RCC 7860 (cell line): ENCODE data around the gene FREM2.
A peak's percentile ranks its signal among the peaks of the same experiment; 100 is the strongest.

Source experiments
- DNase-seq: peaks from one replicate; pipeline ENCODE4 v3.0.0-alpha.2; 2015; ENCODE audit warnings: low spot score
- FAIRE-seq: peaks from 2 replicates; lab custom pipeline; 2012; peaks lifted over from hg19 to GRCh38; lab: Jason Lieb, UNC

Gene FREM2, protein sequence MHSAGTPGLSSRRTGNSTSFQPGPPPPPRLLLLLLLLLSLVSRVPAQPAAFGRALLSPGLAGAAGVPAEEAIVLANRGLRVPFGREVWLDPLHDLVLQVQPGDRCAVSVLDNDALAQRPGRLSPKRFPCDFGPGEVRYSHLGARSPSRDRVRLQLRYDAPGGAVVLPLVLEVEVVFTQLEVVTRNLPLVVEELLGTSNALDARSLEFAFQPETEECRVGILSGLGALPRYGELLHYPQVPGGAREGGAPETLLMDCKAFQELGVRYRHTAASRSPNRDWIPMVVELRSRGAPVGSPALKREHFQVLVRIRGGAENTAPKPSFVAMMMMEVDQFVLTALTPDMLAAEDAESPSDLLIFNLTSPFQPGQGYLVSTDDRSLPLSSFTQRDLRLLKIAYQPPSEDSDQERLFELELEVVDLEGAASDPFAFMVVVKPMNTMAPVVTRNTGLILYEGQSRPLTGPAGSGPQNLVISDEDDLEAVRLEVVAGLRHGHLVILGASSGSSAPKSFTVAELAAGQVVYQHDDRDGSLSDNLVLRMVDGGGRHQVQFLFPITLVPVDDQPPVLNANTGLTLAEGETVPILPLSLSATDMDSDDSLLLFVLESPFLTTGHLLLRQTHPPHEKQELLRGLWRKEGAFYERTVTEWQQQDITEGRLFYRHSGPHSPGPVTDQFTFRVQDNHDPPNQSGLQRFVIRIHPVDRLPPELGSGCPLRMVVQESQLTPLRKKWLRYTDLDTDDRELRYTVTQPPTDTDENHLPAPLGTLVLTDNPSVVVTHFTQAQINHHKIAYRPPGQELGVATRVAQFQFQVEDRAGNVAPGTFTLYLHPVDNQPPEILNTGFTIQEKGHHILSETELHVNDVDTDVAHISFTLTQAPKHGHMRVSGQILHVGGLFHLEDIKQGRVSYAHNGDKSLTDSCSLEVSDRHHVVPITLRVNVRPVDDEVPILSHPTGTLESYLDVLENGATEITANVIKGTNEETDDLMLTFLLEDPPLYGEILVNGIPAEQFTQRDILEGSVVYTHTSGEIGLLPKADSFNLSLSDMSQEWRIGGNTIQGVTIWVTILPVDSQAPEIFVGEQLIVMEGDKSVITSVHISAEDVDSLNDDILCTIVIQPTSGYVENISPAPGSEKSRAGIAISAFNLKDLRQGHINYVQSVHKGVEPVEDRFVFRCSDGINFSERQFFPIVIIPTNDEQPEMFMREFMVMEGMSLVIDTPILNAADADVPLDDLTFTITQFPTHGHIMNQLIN (N-terminal part only)

DNA sequence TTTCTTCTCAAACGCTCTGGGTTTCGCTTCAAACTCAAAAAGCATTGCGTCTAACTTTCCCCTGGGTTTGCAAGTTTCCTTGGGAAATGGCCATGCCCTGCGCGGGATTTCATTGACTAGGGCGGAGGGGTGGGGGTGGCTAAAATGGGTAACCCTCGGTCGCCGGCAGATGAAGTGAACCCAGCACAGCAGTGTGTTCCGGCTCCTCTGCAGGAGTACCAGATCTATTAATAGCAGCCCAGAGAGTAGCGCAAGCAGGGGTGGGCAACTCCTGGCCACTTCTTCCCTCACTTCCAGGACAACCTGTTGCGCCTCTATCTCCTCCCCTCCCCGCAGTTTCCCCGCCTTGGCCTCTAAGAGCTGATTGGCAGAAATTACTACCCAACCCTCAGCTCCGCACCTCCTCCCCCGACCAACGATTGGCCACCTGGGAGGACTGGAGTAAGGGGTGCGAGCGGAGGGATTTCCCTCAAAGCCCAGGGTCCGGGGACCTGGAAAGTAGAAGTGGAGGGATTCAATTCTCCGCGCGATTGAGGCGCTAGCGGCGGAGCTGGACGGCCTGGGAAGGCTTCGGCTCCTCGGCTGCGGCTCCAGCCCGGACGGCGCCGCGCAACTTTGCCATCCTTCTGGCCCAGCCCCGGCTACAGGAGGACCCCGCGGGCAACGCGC, at the start of gene FREM2:
Gene FREM2, plus strand, starts transcription at position 501 of the 669 bp plus-strand sequence. CDS start 268 bp downstream, outside the sequence.
- FAIRE-seq, result no peak

DNA sequence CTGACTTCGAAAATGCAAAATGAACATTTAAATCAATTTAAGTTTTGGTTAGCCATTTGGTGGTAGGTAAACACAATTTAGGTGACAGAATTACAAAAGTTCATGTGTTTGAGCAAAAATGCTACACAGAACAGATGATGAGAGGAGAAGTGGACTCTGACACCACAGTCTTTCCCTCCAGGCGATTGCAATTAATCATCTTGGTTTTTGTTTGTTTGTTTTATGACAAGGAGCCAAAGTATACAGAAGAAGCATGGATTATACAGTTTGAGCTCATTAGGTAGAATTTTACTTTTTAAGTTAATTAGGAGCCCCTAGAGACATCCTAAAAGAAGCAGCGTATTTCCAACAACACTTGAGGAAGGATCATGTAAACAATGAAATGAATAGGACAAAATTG, 49.3 kb upstream of the FREM2 start:
- FAIRE-seq (no peak), DNase-seq (no peak)

More for the DNA sequence above, at the start of gene FREM2:
- DNase-seq, result peak; percentile 7

DNA sequence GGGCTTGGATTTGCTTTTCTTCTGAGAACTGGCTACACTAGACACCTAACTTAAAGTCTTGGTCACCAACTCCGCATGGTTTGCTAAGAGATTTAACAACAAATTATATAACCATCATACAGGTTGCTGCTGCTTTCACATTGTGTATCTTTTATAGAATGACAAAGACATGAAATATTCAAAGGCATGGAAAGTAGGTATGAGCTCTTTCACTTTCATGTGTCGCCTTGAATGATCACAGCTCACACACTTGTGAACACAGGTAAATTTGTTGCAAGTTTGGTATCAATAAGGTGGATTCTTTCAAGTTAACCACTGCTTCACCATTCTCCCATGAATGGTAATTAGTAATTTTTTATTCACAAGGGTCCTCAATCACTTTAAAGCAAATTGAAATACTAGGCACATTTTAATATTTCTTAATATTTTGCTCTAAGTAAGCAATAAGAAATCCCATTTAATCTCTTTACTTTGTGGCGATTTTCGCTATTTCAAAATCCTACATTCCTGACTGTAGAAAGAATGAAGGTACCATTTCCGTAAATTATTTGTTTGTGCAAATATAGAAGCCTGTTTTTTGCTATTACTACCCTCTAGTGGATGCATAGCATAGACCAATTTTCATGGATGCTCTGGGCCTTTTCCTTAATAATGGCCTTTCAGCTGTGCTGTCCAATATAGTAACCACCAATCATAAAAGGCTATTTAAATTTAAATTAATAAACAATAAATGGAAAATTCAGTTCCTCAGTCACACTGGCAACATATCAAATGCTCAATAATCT, 45.5 kb upstream of the FREM2 start:
- no peak for FAIRE-seq
- no peak for DNase-seq

DNA sequence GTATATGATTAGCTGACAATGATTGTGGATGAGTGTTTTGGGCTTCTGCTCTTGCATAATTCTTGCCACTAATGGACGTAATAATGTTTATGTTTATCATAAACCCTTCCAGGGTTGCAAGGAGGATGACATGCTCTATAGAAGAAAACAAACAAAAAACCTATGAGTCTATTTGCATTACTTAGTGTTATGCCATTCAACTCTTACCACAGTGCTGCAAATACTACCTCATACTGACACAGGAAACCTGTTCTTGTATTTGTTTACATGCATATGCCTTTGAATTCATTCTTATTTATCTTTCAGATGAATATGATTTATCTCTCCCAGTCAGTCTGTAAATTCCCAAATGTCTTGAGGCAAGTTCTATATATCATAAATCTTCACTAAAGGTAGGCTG, 39.6 kb upstream of the FREM2 start:
- FAIRE-seq (no peak), DNase-seq (no peak)

DNA sequence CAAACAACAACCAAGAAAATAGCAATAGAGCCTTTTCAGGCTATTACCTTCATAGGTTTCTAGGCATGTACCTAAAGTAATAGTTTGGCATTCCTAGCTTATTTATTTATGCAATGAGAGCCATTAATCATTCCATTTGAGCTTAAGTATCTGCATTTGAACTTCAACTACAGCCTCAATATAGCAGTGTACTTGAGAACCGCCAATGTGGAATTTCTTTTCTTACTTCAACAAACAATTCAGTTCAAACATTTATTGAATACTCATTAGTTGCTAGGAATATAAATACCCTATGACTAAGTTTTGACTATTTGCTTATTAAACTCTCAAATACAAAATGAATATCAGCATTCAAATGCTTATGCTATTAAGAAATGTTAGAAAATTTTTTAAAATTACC, 38.0 kb upstream of the FREM2 start:
- no peak for FAIRE-seq

DNA sequence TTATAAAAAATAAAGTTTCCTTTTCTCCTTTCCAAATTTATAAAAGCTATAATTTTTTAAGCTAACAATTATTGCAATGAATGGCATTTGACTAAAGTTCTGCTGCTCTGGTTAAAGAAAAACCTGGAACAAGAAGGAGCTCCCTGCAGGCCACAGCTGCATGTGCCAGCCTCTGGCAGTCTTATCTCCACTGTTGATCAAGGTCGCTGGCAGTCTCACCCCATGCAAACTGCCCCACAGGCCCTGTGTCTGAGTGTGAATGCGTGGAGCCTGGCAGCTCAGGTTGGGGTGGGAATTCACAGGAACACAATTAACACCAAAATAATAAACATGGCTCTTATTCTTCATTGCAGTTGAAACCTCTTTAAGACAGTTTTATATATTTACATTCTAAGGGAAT, 30.2 kb upstream of the FREM2 start:
- DNase-seq (no peak), FAIRE-seq (no peak)

More for the DNA sequence above, 38.0 kb upstream of the FREM2 start:
- DNase-seq, result no peak

DNA sequence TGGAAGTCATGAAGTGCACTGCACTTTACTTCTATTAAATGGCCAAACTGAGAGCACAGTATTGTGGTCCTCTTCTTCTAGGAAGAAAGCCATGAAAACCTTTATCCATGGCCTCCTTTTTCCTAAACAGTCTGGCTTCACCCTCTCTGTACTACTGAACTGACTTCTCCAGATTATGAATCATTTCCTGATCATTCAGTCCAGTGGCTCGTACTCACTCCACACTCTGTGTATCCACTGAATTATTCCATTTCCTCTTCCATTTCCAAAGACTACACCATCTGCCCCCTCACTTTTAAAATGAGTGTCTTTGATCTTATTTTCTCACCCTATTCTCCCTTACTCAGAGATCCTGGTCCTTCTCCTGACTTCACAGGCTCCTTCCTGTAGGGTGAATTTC, 29.7 kb upstream of the FREM2 start:
- FAIRE-seq (peak; percentile 43), DNase-seq (peak; percentile 24)

DNA sequence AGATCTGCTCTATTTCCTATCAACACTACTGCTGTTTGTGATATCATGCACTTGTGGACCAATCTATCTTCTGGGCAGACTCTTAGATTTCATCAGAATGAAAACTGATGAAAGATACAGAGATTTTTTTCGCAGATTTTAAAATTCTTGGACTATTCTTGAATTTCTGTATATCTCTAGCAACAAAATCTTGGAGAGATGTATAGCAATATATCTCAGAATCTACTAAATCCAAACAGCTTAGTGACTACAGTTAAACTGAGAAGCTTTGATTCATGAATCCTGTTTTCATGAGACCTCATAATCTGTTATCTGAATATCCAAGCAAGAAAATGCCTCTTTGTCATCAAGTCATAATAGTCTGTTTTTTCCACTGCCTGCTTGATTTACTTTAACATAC, 28.0 kb upstream of the FREM2 start:
- DNase-seq, result no peak
- no peak for FAIRE-seq

DNA sequence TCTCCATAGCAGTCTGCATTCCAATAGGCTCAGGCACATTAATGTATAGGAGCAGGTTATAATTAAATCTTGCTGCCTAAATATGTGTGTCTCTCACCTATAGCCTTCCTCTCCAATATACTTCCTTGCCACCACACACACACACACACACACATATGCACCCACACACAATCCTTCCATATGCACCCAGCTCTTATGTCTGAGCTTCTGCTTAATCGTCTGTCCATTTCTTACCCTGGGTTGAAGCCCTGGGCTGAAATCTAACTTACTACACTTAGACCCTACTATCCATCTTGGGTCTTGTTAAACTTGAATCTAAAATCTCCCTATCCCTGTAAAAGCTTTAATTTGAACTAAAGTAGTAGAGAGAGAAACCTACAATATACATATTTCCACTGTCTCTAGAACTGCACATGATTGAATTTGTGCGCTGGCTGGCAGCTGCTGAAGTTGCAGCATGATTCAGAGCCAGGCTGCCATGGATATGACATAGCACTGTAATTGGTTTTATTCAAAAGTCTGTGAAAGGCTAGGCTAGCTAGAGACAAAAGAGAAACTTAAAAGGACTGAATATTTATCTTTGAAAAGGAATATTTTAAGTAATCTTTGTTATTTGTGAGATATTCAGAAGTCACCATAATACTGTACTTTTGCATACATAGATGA, 25.7 kb upstream of the FREM2 start:
- FAIRE-seq (no peak), DNase-seq (no peak)

DNA sequence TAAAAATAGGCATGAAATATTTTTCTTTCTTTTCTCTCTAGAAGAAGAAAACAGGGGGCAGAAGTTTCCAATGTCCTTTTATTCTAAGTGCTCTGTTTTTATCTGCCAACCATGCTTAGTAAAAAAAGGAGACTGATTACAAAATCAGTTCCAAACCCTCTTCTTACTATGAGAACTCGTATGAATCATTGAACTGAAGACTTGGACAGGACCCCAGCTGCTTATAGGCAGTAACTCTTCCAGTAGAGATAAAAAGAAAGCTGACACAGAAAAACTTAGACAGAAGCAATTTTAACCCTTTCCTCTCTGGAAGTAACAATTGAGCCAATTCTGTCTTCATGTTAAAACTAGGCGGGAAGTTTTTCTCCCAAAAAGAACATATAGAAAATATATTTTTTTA, 24.5 kb upstream of the FREM2 start:
- peak; percentile 58 for FAIRE-seq

DNA sequence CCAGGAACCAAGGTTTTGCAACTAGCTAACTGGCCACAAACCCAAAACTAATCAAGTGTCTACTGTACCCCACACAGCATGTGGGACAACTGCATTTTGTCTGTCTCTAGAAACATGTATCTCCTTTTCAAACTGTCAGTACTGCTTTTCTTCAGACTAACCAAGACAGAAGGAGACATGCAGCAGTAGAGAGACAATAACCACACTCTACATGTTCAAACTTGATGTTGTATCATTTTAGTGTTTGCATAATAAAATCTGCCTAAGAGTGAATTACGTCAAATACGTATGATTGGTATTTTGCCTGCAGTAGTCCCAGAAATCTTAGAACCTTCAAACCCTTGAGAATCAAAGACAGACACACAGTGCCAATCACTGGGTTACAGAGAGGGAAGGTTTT, 22.0 kb upstream of the FREM2 start:
- FAIRE-seq, result no peak

More for the DNA sequence above, 24.5 kb upstream of the FREM2 start:
- no peak for DNase-seq

DNA sequence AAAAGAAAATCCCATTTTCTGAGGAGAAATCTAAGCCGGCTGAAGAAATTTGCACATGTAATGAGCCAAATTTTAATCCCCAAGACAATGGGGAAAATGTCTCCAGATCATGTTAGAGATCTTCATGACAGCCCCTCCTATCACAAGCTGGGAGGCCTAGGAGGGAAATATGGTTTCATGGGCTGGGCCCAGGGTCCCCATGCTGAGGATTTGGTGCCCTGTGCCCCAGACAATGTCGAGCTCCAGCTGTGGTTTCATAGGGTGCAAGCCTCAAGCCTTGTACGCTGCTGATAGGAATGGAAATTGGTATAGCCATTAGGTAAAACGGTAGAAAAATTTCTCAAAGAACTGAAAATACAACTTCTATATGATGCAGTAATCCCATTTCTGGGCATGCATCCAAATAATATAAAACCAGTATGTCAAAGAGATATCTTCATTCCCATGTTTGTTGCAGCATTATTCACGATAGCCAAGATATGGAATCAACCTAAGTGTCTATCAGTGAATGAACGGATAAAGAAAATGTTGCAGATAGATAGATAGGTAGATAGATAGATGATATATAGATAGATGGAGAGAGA, 19.3 kb upstream of the FREM2 start:
- DNase-seq, result no peak
- no peak for FAIRE-seq

More for the DNA sequence above, 22.0 kb upstream of the FREM2 start:
- no peak for DNase-seq

DNA sequence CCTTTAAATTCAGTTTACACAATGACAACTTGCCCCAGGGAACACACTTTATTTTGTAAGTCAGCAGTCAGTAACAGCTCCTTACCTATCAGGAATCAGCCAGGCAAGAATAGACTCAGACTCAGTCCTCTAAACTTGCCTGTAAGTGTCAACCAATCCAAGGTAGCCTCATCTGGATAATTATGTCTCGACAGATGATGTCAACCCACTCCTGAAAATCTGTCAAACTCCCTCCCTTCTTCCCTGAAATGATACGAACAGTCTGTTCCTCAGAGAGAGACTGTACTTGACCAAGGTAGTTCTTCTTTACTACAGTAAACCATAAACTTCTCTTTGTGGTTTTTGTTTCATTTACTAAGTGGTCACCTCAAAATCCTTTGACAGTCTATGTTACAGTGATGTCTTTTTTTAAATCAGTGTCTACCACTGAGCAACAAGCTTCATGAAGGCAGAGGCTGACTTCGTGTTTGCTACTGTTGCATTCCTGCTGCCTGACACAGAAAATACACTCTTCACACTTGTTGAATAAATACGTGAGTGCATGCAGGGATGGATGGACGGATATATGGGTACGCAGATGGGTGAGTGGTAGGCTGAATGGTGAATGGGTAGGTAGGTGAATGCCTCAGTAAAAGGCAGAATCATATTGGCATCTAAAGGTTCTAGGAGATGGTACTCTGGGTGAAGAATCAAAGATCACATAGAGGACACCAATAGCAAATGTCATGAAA, 17.5 kb upstream of the FREM2 start:
- no peak for FAIRE-seq
- DNase-seq, result no peak

DNA sequence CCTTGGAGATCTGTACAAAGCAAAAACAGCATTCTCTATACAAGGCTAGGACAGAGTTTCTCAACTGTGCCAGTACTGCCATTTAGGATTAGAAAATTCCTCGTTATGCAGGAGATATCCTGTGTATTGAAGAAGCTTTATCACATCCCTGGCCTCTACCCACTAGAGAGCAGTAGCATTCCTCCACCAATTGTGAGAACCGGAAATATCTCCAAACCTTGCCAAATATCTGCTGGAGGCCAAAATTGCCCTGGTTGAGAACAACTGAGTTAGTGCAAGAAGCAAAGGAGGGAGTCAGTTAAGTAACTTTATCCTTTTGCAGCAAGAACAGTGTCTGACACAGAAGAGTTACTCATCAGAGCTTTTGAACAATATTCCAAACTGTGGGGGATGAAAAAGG, 16.2 kb upstream of the FREM2 start:
- FAIRE-seq (no peak), DNase-seq (no peak)

DNA sequence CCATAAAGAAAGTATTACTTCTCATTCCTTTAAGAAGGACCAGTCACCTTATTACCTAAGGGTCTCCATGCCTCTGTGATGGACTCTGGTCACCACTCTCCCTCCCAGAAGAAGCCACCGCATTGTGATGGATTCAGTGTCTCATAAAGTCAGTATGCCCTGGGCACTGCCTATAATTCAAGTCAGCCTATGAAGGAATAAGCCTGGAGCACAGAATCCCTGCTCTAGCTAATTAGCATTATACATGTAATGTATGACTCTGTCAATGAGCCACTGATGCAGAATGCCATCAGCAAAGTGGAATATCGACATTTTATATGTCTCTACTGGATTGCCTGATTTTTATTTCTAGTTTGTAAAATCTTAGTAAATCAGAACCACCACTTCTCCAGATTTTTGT, 14.9 kb upstream of the FREM2 start:
- DNase-seq, result no peak
- FAIRE-seq, result no peak

DNA sequence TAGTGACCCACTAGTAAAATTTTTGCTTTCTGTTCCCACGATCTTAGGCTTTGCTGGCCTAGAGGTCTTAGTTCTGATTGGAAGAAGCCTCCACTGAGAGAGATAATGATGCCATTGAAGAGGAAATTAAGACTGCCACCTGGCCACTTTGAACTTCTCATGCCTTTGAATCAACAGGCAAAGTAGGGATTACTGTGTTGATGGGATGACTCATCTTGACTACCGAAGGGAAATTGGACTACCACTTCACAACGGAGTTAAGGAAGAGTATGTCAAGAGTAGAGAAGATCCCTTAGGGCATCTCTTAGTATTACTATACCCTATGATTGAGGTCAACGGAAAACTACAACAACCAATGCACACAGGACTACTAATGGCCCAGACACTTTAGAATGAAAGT, 12.7 kb upstream of the FREM2 start:
- DNase-seq, result no peak
- no peak for FAIRE-seq

DNA sequence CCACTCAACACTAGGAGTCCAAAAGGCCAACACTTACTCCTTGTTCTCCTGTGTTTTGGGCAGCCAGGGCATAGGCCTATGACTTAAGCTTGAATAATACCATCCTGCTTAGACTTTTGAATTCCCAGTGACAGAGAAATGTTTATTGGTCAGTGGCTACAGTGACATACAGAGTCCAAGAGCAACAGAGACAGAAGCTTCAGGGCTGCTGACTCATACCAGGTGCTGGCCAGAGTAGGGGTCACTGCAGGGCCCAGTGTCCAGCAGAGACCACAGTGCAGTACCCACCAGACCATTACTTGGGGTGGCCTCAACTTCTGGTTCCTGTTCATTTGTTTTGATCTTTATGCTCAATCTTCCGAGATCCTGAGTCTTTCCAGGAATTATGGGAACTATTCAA, 6.0 kb upstream of the FREM2 start:
- DNase-seq (no peak), FAIRE-seq (no peak)

DNA sequence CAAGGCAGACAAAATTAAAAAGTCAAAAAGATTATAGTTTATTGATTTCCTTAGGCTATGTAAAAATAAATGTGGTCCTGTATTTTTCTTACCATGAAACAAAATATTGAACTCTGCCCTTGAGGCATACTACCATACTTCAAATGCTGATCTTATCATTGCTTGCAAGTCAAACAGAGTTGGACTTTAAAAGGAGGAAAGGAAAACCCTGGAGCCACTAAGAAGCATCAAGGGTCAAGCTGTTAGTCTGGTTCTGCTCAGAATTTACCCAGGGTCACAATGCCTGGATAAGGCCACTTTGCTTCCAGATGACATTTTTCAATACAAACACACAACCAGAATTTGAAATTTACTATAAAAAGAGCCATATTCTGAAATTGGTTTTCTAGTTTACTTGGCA, 2.2 kb upstream of the FREM2 start:
- FAIRE-seq, result no peak
- DNase-seq, result no peak
